Liver (tissue), 3 donors: ENCODE results near the gene PRR9.

Experiments
- EGR1 ChIP-seq, 2 donors: IDR thresholded peaks; 2 replicates each; pipeline ENCODE4 v1.6.1; 2016 to 2018; ENCODE audit warnings: antibody characterized with exemption in 2 of 2, low read depth in 2 of 2
- SP1 ChIP-seq: IDR thresholded peaks from 2 replicates; pipeline ENCODE4 v1.6.1; 2018; ENCODE audit warnings: antibody characterized with exemption, mild to moderate bottlenecking
- TAF1 ChIP-seq: conservative IDR thresholded peaks from 2 replicates; pipeline ENCODE4 v1.6.1; 2016; ENCODE audit warnings: antibody characterized with exemption, mild to moderate bottlenecking
- TF ChIP-seq, protein P1 (sequence below): fragments of 150-350 bp; IDR thresholded peaks from 2 replicates; pipeline ENCODE4 v1.5.1; 2017; ENCODE audit warnings: improper control_type of control experiment, low read depth, low read length; ENCODE audit not compliant: missing input control
- TF ChIP-seq, protein P2 (sequence below): IDR thresholded peaks from 2 replicates; pipeline ENCODE4 v1.6.1; 2016; ENCODE audit warnings: antibody characterized with exemption, mild to moderate bottlenecking
- TF ChIP-seq, protein P3 (sequence below): IDR thresholded peaks from 2 replicates; pipeline ENCODE4 v1.6.1; 2016; ENCODE audit warnings: antibody characterized with exemption
- TF ChIP-seq, protein P4 (sequence below): IDR thresholded peaks from 2 replicates; pipeline ENCODE4 v1.6.1; 2016; ENCODE audit warnings: antibody characterized with exemption
- TF ChIP-seq, protein P5 (sequence below): IDR thresholded peaks from 2 replicates; pipeline ENCODE4 v1.6.1; 2016; ENCODE audit warnings: antibody characterized with exemption
- donor health status: healthy.
- donor health status: healthy.

DNA sequence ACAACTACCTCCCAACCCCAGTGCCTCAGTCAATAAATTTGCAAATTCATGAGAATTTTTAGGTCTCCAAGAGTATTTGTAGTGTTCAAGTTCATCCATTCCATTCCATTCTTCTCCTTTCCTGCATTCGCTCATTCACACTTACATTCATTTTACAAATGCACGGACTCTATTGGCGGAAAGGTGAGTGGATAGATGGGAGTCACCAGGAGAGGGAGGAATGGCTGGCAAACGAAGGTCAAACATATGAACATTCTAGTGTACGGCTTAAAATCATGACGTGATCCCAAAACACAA lies 44.6 kb downstream of the PRR9 start:
- TF ChIP-seq, protein P1, sequence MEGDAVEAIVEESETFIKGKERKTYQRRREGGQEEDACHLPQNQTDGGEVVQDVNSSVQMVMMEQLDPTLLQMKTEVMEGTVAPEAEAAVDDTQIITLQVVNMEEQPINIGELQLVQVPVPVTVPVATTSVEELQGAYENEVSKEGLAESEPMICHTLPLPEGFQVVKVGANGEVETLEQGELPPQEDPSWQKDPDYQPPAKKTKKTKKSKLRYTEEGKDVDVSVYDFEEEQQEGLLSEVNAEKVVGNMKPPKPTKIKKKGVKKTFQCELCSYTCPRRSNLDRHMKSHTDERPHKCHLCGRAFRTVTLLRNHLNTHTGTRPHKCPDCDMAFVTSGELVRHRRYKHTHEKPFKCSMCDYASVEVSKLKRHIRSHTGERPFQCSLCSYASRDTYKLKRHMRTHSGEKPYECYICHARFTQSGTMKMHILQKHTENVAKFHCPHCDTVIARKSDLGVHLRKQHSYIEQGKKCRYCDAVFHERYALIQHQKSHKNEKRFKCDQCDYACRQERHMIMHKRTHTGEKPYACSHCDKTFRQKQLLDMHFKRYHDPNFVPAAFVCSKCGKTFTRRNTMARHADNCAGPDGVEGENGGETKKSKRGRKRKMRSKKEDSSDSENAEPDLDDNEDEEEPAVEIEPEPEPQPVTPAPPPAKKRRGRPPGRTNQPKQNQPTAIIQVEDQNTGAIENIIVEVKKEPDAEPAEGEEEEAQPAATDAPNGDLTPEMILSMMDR = no peak
- TF ChIP-seq, protein P2, sequence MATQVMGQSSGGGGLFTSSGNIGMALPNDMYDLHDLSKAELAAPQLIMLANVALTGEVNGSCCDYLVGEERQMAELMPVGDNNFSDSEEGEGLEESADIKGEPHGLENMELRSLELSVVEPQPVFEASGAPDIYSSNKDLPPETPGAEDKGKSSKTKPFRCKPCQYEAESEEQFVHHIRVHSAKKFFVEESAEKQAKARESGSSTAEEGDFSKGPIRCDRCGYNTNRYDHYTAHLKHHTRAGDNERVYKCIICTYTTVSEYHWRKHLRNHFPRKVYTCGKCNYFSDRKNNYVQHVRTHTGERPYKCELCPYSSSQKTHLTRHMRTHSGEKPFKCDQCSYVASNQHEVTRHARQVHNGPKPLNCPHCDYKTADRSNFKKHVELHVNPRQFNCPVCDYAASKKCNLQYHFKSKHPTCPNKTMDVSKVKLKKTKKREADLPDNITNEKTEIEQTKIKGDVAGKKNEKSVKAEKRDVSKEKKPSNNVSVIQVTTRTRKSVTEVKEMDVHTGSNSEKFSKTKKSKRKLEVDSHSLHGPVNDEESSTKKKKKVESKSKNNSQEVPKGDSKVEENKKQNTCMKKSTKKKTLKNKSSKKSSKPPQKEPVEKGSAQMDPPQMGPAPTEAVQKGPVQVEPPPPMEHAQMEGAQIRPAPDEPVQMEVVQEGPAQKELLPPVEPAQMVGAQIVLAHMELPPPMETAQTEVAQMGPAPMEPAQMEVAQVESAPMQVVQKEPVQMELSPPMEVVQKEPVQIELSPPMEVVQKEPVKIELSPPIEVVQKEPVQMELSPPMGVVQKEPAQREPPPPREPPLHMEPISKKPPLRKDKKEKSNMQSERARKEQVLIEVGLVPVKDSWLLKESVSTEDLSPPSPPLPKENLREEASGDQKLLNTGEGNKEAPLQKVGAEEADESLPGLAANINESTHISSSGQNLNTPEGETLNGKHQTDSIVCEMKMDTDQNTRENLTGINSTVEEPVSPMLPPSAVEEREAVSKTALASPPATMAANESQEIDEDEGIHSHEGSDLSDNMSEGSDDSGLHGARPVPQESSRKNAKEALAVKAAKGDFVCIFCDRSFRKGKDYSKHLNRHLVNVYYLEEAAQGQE = no peak
- TF ChIP-seq, protein P3, sequence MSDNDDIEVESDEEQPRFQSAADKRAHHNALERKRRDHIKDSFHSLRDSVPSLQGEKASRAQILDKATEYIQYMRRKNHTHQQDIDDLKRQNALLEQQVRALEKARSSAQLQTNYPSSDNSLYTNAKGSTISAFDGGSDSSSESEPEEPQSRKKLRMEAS = no peak
- TF ChIP-seq, protein P4, sequence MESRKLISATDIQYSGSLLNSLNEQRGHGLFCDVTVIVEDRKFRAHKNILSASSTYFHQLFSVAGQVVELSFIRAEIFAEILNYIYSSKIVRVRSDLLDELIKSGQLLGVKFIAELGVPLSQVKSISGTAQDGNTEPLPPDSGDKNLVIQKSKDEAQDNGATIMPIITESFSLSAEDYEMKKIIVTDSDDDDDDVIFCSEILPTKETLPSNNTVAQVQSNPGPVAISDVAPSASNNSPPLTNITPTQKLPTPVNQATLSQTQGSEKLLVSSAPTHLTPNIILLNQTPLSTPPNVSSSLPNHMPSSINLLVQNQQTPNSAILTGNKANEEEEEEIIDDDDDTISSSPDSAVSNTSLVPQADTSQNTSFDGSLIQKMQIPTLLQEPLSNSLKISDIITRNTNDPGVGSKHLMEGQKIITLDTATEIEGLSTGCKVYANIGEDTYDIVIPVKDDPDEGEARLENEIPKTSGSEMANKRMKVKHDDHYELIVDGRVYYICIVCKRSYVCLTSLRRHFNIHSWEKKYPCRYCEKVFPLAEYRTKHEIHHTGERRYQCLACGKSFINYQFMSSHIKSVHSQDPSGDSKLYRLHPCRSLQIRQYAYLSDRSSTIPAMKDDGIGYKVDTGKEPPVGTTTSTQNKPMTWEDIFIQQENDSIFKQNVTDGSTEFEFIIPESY = no peak
- TF ChIP-seq, protein P5, sequence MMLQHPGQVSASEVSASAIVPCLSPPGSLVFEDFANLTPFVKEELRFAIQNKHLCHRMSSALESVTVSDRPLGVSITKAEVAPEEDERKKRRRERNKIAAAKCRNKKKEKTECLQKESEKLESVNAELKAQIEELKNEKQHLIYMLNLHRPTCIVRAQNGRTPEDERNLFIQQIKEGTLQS = no peak
- TF ChIP-seq SP1 (no peak), EGR1 (IDR thresholded peaks at IDR 0.05; ENCODE audit: low read depth in 2 of 2) (no peak), TAF1 (no peak)
